ENCODE data around the gene DTNA. TPM values are rescaled to one million over a fixed set of nuclear protein-coding genes. Genes with fewer than 3 reads are reported as not detected.

DTNA gene
- polyA plus RNA-seq, 3 donors = 17.4 to 19.5 (median 19.2) TPM

GRCh38 chr18:34932792-34933466, 222.8 kb downstream of the DTNA start:
- no peak for DNase-seq

- DNase-seq = no peak
Measured at GRCh38 chr18:34933909-34934661, 224.0 kb downstream of the DTNA start.

GRCh38 chr18:34936772-34937171, 226.7 kb downstream of the DTNA start:
- no peak for DNase-seq

- DNase-seq = no peak
Measured at GRCh38 chr18:34938090-34938489, 228.0 kb downstream of the DTNA start.
